Liver (tissue), 9 donors: ENCODE results near the gene ADAMTS4. TPM values are rescaled to one million over a fixed set of nuclear protein-coding genes. Genes with fewer than 3 reads are reported as not detected.
A peak's percentile ranks its signal among the peaks of the same experiment; 100 is the strongest.

Experiments used
- DNase-seq: peaks from one replicate; pipeline ENCODE4 v3.0.0-alpha.2; 2017; ENCODE audit warnings: low spot score
- H3K27ac ChIP-seq, 2 donors: one replicate each; pipeline ENCODE4 v1.7.0; 2013; ENCODE audit warnings: inconsistent platforms in 2 of 2, low read length in 2 of 2, control low read depth in 1 of 2, low read depth in 1 of 2, mild to moderate bottlenecking in 1 of 2
- H3K27me3 ChIP-seq, 4 donors: one replicate each; pipeline versions ENCODE4 v1.6.1 to v1.7.0; 2013; ENCODE audit warnings: low read length in 3 of 4, inconsistent platforms in 1 of 4, mild to moderate bottlenecking in 1 of 4, moderate library complexity in 1 of 4; ENCODE audit not compliant: control insufficient read depth in 4 of 4, insufficient read depth in 4 of 4
- H3K36me3 ChIP-seq, 4 donors: one replicate each; pipeline versions ENCODE4 v1.6.1 to v1.7.0; 2013; ENCODE audit warnings: low read length in 3 of 4, mild to moderate bottlenecking in 3 of 4, low read depth in 1 of 4, moderate library complexity in 1 of 4; ENCODE audit not compliant: control insufficient read depth in 4 of 4, insufficient read depth in 3 of 4
- H3K4me1 ChIP-seq, 4 donors: one replicate each; pipeline versions ENCODE4 v1.6.1 to v1.7.0; 2013; ENCODE audit warnings: low read length in 3 of 4, mild to moderate bottlenecking in 3 of 4, moderate library complexity in 1 of 4; ENCODE audit not compliant: control insufficient read depth in 4 of 4, insufficient read depth in 4 of 4
- H3K4me3 ChIP-seq, 3 donors: one replicate each; pipeline versions ENCODE4 v1.6.1 to v1.7.0; 2013; ENCODE audit warnings: low read length in 3 of 3, control low read depth in 1 of 3, low read depth in 1 of 3, mild to moderate bottlenecking in 1 of 3
- H3K9ac ChIP-seq, 2 donors: one replicate each; pipeline ENCODE4 v1.7.0; 2013; ENCODE audit warnings: low read length in 2 of 2, mild to moderate bottlenecking in 2 of 2, moderate library complexity in 2 of 2, control low read depth in 1 of 2, low read depth in 1 of 2
- H3K9me3 ChIP-seq, 4 donors: one replicate each; pipeline versions ENCODE4 v1.6.1 to v1.7.0; 2013; ENCODE audit warnings: low read length in 3 of 4; ENCODE audit not compliant: control insufficient read depth in 4 of 4
- EGR1 ChIP-seq, 2 donors: IDR thresholded peaks; 2 replicates each; pipeline ENCODE4 v1.6.1; 2016 to 2018; ENCODE audit warnings: antibody characterized with exemption in 2 of 2, low read depth in 2 of 2
- FOXA1 ChIP-seq: IDR thresholded peaks from 2 replicates; pipeline ENCODE4 v1.6.1; 2016; ENCODE audit warnings: antibody characterized with exemption
- FOXA2 ChIP-seq: IDR thresholded peaks from 2 replicates; pipeline ENCODE4 v1.6.1; 2016; ENCODE audit warnings: antibody characterized with exemption
- GABPA ChIP-seq, 2 donors: IDR thresholded peaks in 1 of 2; conservative IDR thresholded peaks in 1 of 2; 2 replicates each; pipeline ENCODE4 v1.6.1; 2016; ENCODE audit warnings: antibody characterized with exemption in 2 of 2, mild to moderate bottlenecking in 1 of 2, moderate library complexity in 1 of 2
- HNF4A ChIP-seq, 2 donors: conservative IDR thresholded peaks; 2 replicates each; pipeline ENCODE4 v1.6.1; 2016; ENCODE audit warnings: antibody characterized with exemption in 2 of 2, mild to moderate bottlenecking in 2 of 2
- HNF4G ChIP-seq: IDR thresholded peaks from 2 replicates; pipeline ENCODE4 v1.6.1; 2016; ENCODE audit warnings: antibody characterized with exemption
- JUND ChIP-seq, 2 donors: IDR thresholded peaks; 2 replicates each; pipeline ENCODE4 v1.6.1; 2016; ENCODE audit warnings: antibody characterized with exemption in 2 of 2
- NR2F2 ChIP-seq: IDR thresholded peaks from 2 replicates; pipeline ENCODE4 v1.6.1; 2016; ENCODE audit warnings: antibody characterized with exemption
- RAD21 ChIP-seq, 2 donors: IDR thresholded peaks; 2 replicates each; pipeline ENCODE4 v1.6.1; 2016; ENCODE audit warnings: antibody characterized with exemption in 2 of 2, mild to moderate bottlenecking in 2 of 2
- RXRA ChIP-seq, 2 donors: IDR thresholded peaks; 2 replicates each; pipeline ENCODE4 v1.6.1; 2017 to 2018; ENCODE audit warnings: antibody characterized with exemption in 2 of 2, mild to moderate bottlenecking in 1 of 2
- SP1 ChIP-seq: IDR thresholded peaks from 2 replicates; pipeline ENCODE4 v1.6.1; 2018; ENCODE audit warnings: antibody characterized with exemption, mild to moderate bottlenecking
- TAF1 ChIP-seq: conservative IDR thresholded peaks from 2 replicates; pipeline ENCODE4 v1.6.1; 2016; ENCODE audit warnings: antibody characterized with exemption, mild to moderate bottlenecking
- YY1 ChIP-seq: IDR thresholded peaks from 2 replicates; pipeline ENCODE4 v1.6.1; 2016; ENCODE audit warnings: antibody characterized with exemption, mild to moderate bottlenecking
- whole genome bisulfite sequencing: extraction: QIAGEN DNeasy Blood & Tissue Kit; methylation state at CpG from one replicate; pipeline ENCODE4 v1.1.7; 2013; 5-methylcytosine and 5-hydroxymethylcytosine counted together
- polyA plus RNA-seq, 2 donors: library from polyadenylated mRNA; stranded (reverse) in 1 of 2; unstranded in 1 of 2; fragments of 200-250 nt in 1 of 2; fragments of >200 nt in 1 of 2; fragmentation: Nextera tagmentation in 1 of 2; extraction: Ambion mirVana in 1 of 2; gene quantifications; one replicate each; pipeline versions ENCODE4 v1.2.1 to v1.2.3, GENCODE V29; 2013 to 2015
- total RNA-seq, 2 donors: library from RNA; depleted of rRNA; stranded (reverse); fragments of >200 nt; gene quantifications; one replicate each; pipeline ENCODE4 v1.2.3, GENCODE V29; 2014
- TF ChIP-seq, protein P1 (sequence below): IDR thresholded peaks from 2 replicates; pipeline ENCODE4 v1.6.1; 2016; ENCODE audit warnings: antibody characterized with exemption, mild to moderate bottlenecking
- TF ChIP-seq, protein P2 (sequence below): IDR thresholded peaks from 2 replicates; pipeline ENCODE4 v1.6.1; 2016; ENCODE audit warnings: antibody characterized with exemption
- TF ChIP-seq, protein P3 (sequence below): IDR thresholded peaks from 2 replicates; pipeline ENCODE4 v1.6.1; 2016; ENCODE audit warnings: antibody characterized with exemption
- TF ChIP-seq, protein P4 (sequence below): IDR thresholded peaks from 2 replicates; pipeline ENCODE4 v1.6.1; 2016; ENCODE audit warnings: antibody characterized with exemption
- donor health status: healthy.
- donor health status: healthy.
- donor health status: healthy.
- donor health status: healthy.
- donor health status: healthy.

ADAMTS4 gene
- total and polyA plus RNA-seq, 4 donors, result 0.21 to 2.2 (median 0.38) TPM

DNA sequence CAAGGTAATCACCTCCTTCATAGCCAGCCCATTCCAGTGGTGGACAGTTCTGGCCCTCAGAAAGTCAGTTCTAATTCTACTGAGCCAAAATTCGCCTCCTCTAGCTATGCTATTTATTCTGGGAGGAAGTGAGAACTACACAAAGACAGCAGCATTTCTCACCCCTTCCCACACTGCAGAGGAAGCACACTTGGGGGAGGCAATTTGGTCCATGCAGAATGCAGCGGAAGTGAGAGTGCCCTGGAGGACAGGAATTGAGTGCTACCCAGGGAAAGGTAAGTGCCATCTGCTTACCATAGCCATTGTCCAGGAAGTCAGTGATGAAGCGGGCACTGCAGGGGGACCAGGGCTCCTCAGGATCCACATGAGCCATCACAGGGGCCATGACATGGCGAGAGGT is 3.7 kb downstream of the ADAMTS4 start:
- H3K36me3 ChIP-seq, result peaks cover 0 to 5% (median under 1%) of the 10 kb centered on the region in 4 donors
- no peaks in the 10 kb centered on the region for H3K9me3 ChIP-seq
- H3K4me3 ChIP-seq, result no peak overlapping the region
- H3K9ac ChIP-seq, result no peak overlapping the region
- TF ChIP-seq HNF4A (conservative IDR thresholded peaks at IDR 0.05), result no peak
- no peak for TF ChIP-seq YY1
- TF ChIP-seq, protein P1, sequence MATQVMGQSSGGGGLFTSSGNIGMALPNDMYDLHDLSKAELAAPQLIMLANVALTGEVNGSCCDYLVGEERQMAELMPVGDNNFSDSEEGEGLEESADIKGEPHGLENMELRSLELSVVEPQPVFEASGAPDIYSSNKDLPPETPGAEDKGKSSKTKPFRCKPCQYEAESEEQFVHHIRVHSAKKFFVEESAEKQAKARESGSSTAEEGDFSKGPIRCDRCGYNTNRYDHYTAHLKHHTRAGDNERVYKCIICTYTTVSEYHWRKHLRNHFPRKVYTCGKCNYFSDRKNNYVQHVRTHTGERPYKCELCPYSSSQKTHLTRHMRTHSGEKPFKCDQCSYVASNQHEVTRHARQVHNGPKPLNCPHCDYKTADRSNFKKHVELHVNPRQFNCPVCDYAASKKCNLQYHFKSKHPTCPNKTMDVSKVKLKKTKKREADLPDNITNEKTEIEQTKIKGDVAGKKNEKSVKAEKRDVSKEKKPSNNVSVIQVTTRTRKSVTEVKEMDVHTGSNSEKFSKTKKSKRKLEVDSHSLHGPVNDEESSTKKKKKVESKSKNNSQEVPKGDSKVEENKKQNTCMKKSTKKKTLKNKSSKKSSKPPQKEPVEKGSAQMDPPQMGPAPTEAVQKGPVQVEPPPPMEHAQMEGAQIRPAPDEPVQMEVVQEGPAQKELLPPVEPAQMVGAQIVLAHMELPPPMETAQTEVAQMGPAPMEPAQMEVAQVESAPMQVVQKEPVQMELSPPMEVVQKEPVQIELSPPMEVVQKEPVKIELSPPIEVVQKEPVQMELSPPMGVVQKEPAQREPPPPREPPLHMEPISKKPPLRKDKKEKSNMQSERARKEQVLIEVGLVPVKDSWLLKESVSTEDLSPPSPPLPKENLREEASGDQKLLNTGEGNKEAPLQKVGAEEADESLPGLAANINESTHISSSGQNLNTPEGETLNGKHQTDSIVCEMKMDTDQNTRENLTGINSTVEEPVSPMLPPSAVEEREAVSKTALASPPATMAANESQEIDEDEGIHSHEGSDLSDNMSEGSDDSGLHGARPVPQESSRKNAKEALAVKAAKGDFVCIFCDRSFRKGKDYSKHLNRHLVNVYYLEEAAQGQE, result no peak
- TF ChIP-seq JUND (IDR thresholded peaks at IDR 0.05), result no peak
- TF ChIP-seq, protein P2, sequence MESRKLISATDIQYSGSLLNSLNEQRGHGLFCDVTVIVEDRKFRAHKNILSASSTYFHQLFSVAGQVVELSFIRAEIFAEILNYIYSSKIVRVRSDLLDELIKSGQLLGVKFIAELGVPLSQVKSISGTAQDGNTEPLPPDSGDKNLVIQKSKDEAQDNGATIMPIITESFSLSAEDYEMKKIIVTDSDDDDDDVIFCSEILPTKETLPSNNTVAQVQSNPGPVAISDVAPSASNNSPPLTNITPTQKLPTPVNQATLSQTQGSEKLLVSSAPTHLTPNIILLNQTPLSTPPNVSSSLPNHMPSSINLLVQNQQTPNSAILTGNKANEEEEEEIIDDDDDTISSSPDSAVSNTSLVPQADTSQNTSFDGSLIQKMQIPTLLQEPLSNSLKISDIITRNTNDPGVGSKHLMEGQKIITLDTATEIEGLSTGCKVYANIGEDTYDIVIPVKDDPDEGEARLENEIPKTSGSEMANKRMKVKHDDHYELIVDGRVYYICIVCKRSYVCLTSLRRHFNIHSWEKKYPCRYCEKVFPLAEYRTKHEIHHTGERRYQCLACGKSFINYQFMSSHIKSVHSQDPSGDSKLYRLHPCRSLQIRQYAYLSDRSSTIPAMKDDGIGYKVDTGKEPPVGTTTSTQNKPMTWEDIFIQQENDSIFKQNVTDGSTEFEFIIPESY, result no peak
- TF ChIP-seq, protein P3, sequence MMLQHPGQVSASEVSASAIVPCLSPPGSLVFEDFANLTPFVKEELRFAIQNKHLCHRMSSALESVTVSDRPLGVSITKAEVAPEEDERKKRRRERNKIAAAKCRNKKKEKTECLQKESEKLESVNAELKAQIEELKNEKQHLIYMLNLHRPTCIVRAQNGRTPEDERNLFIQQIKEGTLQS, result no peak
- TF ChIP-seq FOXA2, result no peak
- no peak for TF ChIP-seq RXRA (IDR thresholded peaks at IDR 0.05)
- no peak for TF ChIP-seq NR2F2
- TF ChIP-seq GABPA (IDR thresholded peaks at IDR 0.05 in 1 of 2, conservative IDR thresholded peaks at IDR 0.05 in 1 of 2), result no peak
- H3K27me3 ChIP-seq, result no peaks in the 10 kb centered on the region
- H3K27ac ChIP-seq, result no peak overlapping the region
- 82% methylated on average over 4 of the region's 4 CpGs for WGBS
- DNase-seq, result no peak
- peaks cover 9 to 30% (median 18%) of the 10 kb centered on the region in 4 donors for H3K4me1 ChIP-seq

DNA sequence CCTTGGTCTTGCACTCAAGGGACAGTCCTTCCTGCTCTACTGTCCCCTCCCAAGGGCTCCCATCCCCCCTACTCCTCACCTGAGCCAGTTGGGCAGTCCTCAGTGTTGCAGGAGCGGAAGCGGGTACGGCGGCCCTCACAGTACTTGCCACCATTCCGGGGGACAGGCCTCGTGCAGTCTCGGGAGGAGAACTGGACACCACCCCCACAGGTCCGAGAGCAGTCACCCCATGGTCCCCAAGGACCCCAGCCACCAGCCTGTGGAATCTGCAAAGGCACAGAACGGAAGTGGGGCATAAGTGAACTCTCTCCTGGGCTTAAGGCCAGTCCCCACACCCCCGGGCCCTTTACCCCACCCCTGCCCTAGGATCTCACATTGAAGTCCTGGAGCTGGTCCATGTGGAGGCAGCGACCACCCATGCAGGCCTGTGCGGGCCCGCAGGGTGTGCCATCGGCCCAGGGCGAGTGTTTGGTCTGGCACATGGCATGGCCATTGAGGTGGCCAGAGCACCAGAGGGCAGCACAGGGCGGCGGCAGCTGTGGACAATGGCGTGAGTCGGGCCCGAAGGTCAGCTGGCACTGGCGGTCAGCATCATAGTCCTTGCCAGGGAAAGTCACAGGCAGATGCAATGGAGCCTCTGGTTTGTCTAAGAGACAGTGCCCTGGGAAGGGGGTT is 5.2 kb downstream of the ADAMTS4 start:
- Histone ChIP-seq H3K27me3 (no peaks in the 10 kb centered on the region), H3K27ac (peak overlapping the region in 1 of 2 donors; percentile 17), H3K4me3 (peak overlapping the region in 1 of 3 donors; percentile 21), H3K36me3 (peaks cover 0 to 5% (median under 1%) of the 10 kb centered on the region in 4 donors), H3K4me1 (peaks cover 9 to 30% (median 18%) of the 10 kb centered on the region in 4 donors), H3K9ac (no peak overlapping the region), H3K9me3 (no peaks in the 10 kb centered on the region)
- WGBS, result 46% methylated on average over 21 of the region's 21 CpGs
- DNase-seq, result no peak
- peak; percentile 46 for TF ChIP-seq FOXA1
- no peak for TF ChIP-seq EGR1 (IDR thresholded peaks at IDR 0.05; ENCODE audit: low read depth in 2 of 2)
- TF ChIP-seq HNF4G, result peak; percentile 11
- peak in 1 of 2 donors; percentile 9 for TF ChIP-seq JUND (IDR thresholded peaks at IDR 0.05)
- TF ChIP-seq, protein P2, result no peak
- TF ChIP-seq, protein P4, sequence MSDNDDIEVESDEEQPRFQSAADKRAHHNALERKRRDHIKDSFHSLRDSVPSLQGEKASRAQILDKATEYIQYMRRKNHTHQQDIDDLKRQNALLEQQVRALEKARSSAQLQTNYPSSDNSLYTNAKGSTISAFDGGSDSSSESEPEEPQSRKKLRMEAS, result peak; percentile 94
- TF ChIP-seq, protein P3, result no peak
- peak; percentile 85 to 88 for TF ChIP-seq RXRA (IDR thresholded peaks at IDR 0.05)
- TF ChIP-seq SP1, result peak; percentile 92
- TF ChIP-seq RAD21 (IDR thresholded peaks at IDR 0.05), result peak; percentile 69 to 76
- TF ChIP-seq, protein P1, result peak; percentile 38
- peak; percentile 35 for TF ChIP-seq NR2F2
- TF ChIP-seq FOXA2, result no peak
- TF ChIP-seq TAF1, result no peak
